Measurements from ENCODE around the gene EPHA3.

- TF ChIP-seq CTCF (IDR thresholded peaks at IDR 0.05; ENCODE audit: insufficient read depth, low read depth, low read length) (no peak), EZH2 (IDR thresholded peaks at IDR 0.05; ENCODE audit: insufficient read depth, low read length) (no peak)
Observed at GRCh38 chr3:89139870-89140269, 32.4 kb downstream of the EPHA3 start.

All from astrocyte (in vitro differentiated cells and primary cell).